Stimulated activated CD4-positive, alpha-beta T cell treated with anti-CD3 and anti-CD28 coated beads, Interleukin-2, amount 100 ng/mL, for 48 hours (primary cell): ENCODE results near the gene ATP2A2.

ENCODE experiments used
- DNase-seq, 2 donors: peaks; one replicate each; pipeline ENCODE4 v3.0.0-alpha.2; 2020

The ATP2A2 gene

DNA sequence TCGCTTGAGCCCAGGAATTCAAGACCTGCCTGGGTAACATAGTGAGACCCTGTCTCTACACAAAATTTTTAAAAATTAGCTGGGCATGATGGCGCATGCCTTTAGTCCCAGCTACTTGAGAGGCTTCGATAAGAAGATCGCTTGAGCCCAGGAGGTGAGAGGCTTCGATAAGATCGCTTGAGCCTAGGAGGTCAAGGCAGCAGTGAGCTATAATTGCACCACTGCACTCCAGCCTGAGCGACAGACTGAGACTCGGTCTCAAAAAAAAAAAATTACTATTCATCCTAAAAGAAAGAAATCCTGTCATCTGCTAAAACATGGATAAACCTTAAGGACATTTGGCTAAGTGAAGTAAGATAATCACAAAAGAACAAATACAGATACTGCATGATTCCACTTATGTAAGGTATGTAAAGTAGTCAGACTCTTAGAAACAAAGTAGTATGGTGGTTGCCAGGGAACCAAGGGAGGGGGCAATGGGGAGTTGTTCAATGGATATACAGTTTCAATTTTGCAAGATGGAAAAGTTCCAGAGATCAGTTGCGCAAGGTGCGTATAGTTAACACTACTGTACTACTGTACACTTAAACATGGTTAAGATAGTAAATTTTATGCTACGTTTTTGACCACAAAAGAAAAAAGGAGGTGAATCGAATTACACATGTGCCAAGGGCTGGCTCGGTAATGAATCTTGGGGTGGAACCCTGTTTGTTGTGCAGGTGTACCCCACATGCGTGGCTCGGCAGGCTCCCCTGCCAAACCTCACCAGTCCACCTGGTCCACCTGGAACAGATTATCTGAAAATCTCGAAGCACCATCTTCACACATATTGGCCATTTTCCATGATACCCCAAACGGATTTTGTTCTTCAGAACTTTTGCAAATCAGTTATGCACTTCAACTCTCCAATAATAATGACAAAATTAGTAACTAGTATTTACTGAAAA is 18.3 kb upstream of the ATP2A2 start:
- no peak for DNase-seq

DNA sequence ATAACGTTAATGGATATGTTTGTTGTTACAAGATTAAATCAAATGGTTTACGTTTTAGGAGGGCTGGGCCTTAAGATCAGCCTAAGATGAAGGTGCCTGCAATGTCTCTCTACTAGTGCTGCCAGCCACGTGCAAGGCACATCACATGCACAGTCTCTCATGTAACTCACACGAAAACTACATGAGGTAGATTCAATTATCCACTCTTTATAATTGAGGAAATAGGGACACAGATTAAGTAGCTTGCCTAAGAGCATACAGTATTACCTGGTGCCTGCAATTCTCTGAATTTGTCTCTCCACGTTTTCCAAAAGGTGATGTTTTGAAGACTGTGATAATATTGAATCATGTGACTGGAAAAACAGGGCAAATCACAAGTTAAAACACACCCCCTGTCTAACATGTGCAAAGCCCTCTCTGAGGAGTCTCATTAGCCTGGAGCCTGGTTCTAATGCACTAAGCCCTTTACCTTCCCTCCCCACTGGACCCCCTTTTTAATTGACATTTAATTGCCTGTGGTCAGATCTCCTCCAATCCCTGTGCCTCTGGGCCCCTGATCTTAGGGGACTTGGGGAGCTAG is 14.6 kb upstream of the ATP2A2 start:
- DNase-seq, result no peak

DNA sequence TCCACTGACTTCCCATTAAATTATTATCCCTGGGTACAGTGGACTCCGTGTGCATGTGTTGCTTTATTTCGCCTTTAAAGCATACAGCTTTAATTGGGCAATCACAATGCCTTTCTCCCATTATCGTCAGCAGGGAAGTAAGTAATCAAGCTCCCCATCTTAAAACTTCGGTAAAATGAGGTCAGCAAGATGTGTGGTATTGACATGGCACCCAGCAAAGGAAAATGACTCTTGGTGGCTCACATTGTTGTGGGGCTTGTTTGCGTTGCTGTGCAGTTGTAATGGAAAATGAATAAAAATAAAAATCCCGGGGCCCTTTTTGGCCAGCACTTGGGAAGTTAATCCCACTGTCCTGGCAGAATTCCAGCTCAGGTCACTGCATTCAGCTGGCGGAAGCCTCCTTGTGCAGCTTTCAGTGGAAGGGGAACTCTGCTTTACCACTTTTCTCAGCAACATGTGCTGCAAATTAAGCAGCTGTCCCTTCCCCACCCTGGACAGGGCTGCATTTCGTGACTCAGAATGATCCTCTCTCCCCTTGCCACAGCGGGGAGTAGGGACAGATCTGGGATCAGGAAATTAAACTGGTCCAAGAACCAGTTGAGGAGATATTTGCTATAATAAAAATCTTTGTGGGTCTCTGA is 13.9 kb upstream of the ATP2A2 start:
- no peak for DNase-seq

DNA sequence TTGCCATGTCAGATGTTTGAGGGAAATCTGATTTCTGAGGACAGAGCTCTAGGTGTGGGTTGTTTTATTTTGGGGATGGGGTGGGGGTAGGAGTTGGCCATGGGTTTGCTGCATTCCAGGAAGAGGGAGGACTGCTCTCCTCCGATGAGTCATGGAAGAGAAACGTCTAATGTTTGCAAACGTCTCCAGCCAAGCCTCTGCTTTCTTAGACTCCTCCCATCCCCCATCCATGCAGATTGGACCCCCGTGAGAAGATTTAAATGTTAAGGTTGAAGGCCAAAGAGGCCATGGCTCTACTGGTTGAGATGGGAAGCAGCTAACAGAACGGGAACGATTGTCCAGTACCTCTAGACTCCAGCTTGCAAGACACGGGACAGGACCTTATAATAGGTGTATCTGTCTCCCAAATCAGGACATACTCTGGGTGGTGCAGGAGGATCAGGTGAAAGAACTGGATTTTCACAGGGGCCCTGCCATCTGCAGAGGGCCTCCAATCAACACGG is 11.4 kb upstream of the ATP2A2 start:
- no peak for DNase-seq

DNA sequence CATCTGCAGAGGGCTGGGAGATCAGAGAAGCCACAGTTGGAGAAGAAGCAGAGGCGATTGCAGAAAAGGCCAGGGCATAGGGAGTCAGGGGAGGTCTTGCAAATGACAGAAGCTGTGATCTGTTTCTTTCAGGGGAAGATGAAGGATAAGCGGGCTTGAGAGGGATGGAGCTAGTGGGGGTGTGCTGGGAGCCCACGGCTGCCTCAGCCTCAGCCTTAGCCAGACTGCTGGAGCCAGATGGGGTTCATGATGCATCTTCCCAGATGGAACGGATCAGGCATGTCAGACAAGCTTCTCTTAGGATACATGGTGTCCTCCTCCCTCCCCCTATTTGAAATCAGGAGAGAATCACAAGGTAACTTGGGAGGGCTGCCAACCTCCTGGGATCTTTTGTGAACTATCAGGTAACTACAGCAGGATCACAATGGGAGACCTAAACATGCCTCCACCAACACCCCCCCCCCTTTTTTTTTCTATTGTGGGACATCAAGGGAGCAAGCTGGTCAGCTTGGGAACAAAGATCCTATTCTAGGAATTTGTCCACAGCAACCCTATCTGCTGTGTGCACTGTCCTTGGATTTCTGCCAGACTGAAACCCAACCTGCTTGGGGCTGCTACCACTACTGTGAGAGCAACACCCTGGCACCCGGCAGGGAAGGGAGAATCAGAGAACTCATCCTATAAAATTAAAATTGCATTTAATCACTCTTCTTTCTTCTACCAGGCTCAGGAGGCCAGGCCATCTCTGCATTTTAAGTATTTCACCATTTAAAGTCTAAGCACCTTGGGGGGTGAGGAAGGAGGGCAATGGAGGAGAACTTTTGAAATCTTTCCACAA is 10.7 kb upstream of the ATP2A2 start:
- DNase-seq, result no peak

DNA sequence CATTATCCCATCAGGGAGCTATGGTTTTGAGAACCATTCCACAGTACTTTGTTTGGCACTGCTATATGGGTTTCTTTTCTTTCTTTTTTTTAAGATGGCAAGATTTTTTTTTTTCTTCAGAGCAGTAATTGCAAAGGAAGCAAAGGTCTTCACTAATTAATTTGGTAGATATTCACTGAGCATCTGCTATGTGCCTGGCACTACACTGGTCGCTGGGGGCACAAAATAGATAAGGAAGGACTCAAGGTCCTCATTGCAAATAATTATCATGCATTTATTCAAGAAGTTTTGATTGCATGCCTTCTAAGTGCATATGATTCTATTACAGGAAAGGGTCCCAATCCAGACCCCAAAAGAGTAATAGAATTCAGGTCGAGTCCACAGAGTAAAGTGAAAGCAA is 10.0 kb upstream of the ATP2A2 start:
- no peak for DNase-seq

DNA sequence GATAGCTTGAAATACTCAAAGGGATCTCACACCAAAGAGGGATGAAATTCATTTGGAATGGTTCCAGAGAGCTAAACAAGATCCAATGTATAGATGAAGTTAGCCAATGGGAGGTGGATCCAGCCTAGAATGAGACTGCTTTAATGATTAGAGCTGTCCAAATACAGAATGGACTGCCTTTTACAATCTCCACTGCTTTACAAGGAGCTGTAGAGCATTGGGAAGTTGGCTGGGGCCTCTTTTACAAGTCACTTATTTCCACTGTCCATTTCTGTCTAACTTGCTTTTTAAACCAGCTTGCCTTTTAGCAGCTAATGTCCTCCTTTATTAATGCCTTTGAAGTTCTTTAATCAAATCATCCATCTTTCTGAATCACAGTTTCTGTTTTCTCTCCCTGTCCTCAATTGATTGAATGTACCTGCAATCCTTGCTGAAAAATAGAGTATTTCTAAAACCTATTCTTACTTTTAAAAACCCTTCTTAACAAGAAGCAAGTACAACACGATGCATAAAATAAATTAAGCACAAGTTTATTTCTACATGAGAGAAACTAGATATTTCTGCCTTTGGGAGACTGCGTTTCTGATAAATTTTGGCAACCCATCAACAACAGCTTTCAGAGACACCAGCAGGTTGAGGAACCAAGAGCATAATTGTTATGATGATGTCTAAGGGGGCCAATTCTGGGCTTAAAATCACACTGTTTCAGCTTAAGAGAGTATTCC is 3.4 kb upstream of the ATP2A2 start:
- DNase-seq, result no peak

DNA sequence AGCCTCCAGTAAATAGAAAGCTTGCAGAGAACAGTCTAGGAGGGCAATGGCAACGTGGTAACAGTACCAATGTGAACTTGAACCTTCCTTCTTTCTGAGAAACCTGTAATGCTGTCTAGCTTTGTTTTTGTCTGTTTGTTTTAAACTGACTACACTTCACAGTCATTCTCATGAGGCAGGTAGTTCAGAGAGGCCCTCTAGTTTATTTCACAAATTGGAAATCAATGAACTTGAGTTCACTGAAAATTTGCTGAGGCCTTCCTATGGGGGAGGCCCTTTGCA is 2.9 kb upstream of the ATP2A2 start:
- DNase-seq, result no peak

DNA sequence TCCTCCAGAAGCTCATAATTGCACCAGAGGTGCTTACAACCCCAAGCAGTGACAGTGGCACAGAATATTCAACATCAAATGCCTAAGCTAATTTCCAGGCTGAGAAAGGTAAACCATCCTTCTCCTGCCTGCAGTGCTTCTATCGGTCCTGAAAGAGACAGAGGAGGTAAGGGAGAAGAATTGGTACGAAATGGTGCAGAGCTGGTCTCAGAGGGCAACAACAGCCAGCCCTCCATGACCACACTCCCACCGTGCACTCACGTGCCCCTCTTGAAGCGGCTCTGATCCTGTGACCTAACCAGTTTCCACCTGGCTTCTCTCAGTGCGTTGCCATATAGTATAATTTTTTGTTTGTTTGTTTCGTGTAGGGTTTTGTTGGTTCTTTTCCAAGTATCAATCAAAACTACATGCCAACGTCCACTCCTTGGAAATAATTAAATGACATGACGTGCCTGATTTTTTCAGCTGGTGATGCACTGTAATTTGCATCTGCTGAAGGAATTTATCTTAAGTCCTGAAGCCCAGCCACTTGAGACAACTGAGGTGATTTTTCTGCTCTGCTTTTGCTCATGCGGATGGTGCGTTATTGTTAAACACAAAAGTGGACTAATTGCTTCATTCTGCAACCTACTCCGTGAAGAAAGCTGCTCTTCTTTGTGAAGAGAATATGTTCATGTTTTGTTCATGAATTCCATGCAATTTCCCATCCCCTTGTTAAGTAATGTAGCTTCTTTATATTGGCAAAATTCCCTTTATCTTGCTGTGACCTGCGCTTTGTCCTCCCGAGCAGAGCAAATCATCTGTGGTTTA is 1.3 kb upstream of the ATP2A2 start:
- DNase-seq, result no peak

DNA sequence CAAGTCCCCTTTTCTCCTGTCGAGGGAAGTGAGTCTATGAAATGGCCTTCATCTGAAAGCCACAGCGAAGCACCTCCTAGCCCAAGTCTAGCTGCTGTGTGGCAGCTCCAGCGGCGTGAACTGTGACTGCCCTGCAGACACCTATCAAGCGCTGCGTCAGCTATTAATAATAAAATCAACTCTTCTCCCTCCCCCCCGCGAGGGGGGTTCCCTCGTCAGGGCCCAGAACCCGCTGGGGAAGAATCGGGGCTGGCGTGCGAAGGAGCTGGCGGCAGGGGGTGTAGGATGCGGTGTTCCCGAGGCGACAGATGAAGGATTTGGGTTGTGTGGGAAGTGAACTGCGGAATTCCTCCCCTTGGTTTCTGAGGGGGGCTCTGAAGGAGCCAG is 662 bp upstream of the ATP2A2 start:
- peak in 1 of 2 donors; percentile 31 for DNase-seq

DNA sequence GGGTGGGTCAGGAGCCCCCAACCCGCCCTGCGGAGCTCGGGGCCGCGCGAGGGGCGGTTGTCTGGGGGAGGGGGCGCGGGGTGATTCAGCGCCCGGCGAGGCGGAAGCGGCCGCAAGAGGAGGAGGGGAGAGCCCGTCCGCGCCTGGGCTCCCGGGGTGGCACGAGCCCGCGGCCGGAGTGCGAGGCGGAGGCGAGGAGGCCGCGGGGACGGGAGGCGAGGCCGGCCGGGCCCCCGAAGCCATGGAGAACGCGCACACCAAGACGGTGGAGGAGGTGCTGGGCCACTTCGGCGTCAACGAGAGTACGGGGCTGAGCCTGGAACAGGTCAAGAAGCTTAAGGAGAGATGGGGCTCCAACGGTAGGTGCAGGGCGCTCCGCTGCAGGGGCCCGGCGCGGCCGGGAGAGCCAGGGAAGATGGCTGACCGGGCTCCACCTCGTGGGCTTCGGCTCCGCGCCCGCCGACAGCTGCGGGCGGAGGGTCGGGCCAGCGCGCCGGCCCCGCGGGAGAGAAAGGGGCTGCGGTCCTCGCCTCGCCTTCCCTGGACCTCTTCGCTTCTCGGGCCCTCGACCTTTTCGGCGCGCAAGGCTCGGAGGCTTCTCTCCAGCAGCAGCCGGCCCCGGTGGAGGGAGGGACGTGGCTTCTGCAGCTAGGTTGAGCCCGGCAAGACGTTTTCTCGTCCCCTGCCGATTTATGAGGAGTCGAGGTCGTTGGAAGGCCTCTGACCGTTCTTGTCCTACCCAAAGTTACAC is 677 bp downstream of the ATP2A2 start:
- peak; percentile 28 to 43 for DNase-seq

DNA sequence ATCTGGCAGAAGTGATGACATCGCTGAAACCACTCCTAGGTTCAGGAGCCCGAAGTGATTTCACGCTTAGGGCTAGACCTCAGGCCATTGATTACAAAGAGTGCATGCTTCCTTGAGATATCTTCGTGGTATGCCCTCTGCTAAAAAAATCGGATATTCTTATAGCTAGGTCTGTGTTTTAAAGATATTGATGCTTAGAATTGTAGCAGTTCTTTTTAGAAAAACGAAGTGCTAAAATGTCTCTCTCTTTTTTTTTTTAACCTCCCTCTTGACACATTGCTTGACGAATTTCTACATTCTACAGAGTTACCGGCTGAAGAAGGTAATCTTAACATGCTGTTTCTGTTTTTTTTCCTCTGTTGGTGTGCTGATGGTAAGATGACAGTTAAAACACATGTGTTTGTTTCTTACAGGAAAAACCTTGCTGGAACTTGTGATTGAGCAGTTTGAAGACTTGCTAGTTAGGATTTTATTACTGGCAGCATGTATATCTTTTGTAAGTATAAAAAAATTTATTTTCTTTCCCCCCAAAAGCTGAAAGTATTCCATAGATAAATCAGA is 1.3 kb downstream of the ATP2A2 start:
- DNase-seq, result no peak

DNA sequence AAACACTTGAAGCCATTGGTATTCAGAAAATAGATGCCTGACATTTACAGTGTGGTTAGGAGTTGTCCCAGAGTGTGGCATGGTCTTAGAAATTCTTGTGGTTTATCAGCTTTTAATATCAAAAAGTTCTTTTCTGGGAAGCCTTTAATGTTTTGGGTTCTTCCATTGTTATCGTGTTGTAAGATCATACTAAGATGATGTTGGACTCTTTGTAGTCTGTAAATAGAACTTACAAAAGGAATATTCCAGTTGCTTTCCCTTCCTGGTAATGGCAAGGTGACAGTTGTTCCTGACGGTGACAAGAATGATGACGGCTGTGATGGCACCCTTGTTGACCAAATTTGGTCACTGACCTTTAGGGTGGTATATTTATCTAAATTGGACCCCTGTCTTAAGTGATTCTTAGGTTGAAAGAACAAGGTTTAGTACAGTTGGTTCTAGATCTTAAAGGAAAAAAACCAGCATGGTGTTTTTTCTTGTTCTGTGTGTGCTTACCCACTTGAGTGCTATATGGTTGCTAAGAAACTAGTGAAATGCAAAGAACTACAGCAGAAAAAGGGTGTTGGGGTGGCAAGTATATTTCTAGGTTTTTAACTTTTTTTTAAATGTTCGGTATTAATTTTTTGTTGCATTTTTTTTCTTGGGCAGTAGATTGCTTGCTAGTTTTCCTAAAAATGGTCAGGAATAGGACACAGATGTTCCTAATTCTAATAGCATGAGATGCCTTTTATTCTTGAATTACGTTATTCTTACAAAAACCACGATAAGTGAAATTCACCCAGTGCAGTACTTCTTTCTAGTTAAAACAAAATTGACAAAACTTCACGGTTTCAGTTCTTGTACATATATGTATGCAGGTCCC is 2.1 kb downstream of the ATP2A2 start:
- DNase-seq, result no peak

DNA sequence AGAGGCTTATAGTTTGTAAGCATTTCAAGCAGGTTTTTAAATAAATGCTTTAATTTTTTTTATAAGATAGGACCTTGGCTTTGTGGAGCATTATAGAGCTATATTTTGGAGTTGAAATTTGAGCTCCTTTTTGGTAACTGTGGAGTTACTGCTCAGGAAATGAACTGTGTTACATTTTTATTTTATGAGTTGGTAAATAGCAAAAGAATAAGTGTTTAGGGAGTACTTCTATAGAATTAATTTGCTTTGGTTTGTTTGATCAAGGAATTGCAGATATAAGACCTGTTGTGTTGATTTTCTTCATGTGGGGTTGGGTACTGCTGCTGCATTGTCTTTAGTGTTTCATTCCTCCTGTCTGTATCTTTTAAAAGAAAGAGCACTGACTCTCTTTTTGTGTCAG is 3.5 kb downstream of the ATP2A2 start:
- no peak for DNase-seq

DNA sequence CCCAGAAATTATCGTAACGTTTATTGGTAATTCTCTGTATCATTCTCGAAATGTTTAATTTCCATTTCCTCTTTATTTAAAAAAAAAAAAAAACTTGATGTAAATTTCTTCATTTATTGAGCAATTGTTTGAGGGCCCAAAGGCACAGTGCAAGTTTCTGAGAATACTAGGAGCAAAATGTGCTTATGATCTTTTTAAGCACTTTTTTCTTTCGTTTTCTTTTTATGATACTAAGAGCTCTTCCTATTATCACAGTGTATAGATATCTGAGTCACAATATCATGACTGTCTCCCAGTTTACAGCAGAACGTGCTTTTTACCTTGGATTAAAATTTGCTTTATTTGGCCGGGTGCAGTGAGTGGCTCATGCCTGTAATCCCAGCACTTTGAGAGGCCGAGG is 5.6 kb downstream of the ATP2A2 start:
- no peak for DNase-seq

DNA sequence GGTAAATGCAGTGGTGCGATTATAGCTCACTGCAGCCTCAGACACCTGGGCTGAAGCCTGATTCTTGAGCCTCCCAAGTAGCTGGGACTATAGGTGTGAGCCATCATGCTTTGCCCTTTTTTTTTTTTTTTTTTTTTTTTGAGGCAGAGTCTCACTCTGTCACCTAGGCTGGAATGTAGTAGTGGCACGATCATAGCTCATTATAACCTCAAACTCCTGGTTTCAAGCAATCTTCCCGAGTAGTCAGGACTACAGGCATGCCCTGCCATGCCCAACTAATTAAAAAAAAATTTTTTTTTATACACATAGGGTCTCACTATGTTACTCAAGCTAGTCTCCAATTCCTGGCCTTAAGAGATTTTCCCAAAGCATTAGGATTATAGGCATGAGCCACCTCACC is 6.9 kb downstream of the ATP2A2 start:
- no peak for DNase-seq

DNA sequence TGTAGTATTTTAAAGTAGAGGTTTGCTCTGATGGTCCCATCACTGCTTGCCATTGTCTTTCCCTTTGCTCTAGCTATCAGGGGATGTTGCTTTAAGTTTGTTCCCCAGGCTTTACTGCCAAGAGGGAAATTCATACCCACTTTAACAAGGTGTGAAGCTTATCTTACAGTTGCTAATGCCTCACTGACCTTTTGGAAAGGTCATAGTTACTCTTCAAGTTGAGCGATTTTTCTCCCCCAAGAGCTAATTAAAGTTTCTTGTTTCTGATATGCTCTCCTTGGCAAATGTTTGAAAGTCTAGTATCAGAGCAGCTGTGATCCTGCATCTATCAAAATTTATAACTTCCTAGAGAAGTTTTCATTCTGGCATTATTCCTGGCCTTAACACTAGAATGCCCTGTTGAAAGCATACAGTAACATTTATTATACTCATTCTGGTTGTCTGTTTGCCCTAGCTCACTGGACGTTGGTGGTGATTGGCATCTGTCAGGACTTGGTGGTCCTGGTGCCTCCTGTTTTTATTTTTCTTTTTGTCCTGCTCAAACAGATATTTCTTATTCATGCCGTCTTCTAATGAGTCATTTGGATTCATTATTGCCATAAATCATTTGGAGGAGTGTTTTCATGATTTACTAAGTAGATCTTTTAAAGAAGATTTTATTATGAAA is 8.1 kb downstream of the ATP2A2 start:
- DNase-seq, result no peak

DNA sequence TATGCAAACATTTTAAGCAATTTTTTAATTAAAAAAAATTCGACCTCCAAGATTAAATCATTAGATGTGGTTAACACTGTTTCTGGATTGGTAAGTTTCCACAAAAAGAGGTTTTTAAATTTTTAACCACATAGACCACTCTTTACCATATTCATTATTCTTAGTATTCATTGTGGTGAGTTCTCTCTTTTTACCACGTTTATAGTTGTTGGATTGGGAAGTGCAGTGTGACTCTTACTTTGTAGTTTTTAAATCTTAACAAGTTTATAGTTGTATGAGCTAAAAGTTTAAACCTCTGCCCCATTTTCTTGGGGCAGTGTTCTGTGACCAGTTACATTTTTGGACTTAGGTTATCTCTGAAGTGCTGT is 8.6 kb downstream of the ATP2A2 start:
- no peak for DNase-seq
